Measurements from ENCODE around the gene TRIM66.

The TRIM66 gene

GRCh38 chr11:8682303-8683114 is at the start of gene TRIM66, which contains the start of gene RPL27A:
TSS of gene TRIM66 (minus strand) at chr11:8682665. CDS start at chr11:8672274, 10,391 bp downstream.
TSS of gene RPL27A (plus strand) at chr11:8682792. CDS start at chr11:8682814, 22 bp downstream.
- peak; percentile 98 to 99 (median 98) for DNase-seq

- no peak for DNase-seq
These were observed 49.3 kb upstream of the TRIM66 start for GRCh38 chr11:8731647-8732323.

- no peak for DNase-seq
These were observed 48.2 kb upstream of the TRIM66 start for GRCh38 chr11:8730697-8731020.

GRCh38 chr11:8729837-8730696 is 47.6 kb upstream of the TRIM66 start:
- no peak for DNase-seq

GRCh38 chr11:8729067-8729466 is 46.6 kb upstream of the TRIM66 start:
- DNase-seq, result no peak

GRCh38 chr11:8728563-8728962 is 46.1 kb upstream of the TRIM66 start:
- DNase-seq, result no peak

- DNase-seq, result no peak
These were observed 43.9 kb upstream of the TRIM66 start for GRCh38 chr11:8726395-8726794.

GRCh38 chr11:8724682-8725081 is 42.2 kb upstream of the TRIM66 start:
- no peak for DNase-seq

- DNase-seq, result no peak
These were observed 41.2 kb upstream of the TRIM66 start for GRCh38 chr11:8723711-8724110.

GRCh38 chr11:8722809-8723208 is 40.3 kb upstream of the TRIM66 start:
- no peak for DNase-seq

GRCh38 chr11:8721609-8722500 is 39.4 kb upstream of the TRIM66 start:
- no peak for DNase-seq

GRCh38 chr11:8720868-8721608 is 38.6 kb upstream of the TRIM66 start:
- no peak for DNase-seq

GRCh38 chr11:8720352-8720751 is 37.9 kb upstream of the TRIM66 start:
- no peak for DNase-seq

- no peak for DNase-seq
These were observed 37.3 kb upstream of the TRIM66 start for GRCh38 chr11:8719721-8720120.

GRCh38 chr11:8719211-8719649 is 36.8 kb upstream of the TRIM66 start:
- no peak for DNase-seq

GRCh38 chr11:8717876-8718753 is 35.6 kb upstream of the TRIM66 start:
- no peak for DNase-seq

- DNase-seq, result no peak
These were observed 35.0 kb upstream of the TRIM66 start for GRCh38 chr11:8717544-8717875.

- DNase-seq, result no peak
These were observed 33.0 kb upstream of the TRIM66 start for GRCh38 chr11:8715501-8715900.

GRCh38 chr11:8714622-8715225 is 32.3 kb upstream of the TRIM66 start:
- no peak for DNase-seq
